SIG-M5 treated with dmso at 0.1 percent for 504 hours (cell line): Measurements from ENCODE around the gene MTFMT.
"Not testable (repeated sequence)": the region's sequence is repeated elsewhere in the genome, so short reads cannot be mapped to it uniquely, and the experiment has no call there.

ENCODE experiments used
- DNase-seq: peaks from one replicate; lab custom pipeline; 2025; ENCODE audit not compliant: unreplicated experiment; lab: John Stamatoyannopoulos, UW

The MTFMT gene

GRCh38 chr15:65040461-65040860, 11.0 kb upstream of the MTFMT start:
- DNase-seq, result no peak

GRCh38 chr15:65038836-65039235, 9.4 kb upstream of the MTFMT start:
- DNase-seq, result no peak

GRCh38 chr15:65038428-65038827, 9.0 kb upstream of the MTFMT start:
- no peak for DNase-seq

GRCh38 chr15:65037309-65037708, 7.9 kb upstream of the MTFMT start:
- no peak for DNase-seq

- DNase-seq, result no peak
Observed at GRCh38 chr15:65034719-65035118, 5.3 kb upstream of the MTFMT start.

- DNase-seq, result peak; percentile 68
Observed at GRCh38 chr15:65033659-65034269, 4.3 kb upstream of the MTFMT start.

GRCh38 chr15:65032801-65033537, 3.5 kb upstream of the MTFMT start:
- DNase-seq, result no peak

GRCh38 chr15:65029736-65030208, 333 bp upstream of the MTFMT start:
- no peak for DNase-seq

GRCh38 chr15:65028338-65028737, 1.1 kb downstream of the MTFMT start:
- DNase-seq, result no peak

GRCh38 chr15:65027593-65027992, 1.8 kb downstream of the MTFMT start:
- DNase-seq, result peak; percentile 10

GRCh38 chr15:65026756-65027155, 2.7 kb downstream of the MTFMT start:
- no peak for DNase-seq

GRCh38 chr15:65021488-65021887, 8.0 kb downstream of the MTFMT start:
- no peak for DNase-seq

- no peak for DNase-seq
Observed at GRCh38 chr15:65020419-65020818, 9.0 kb downstream of the MTFMT start.

GRCh38 chr15:65011198-65011597, 18.2 kb downstream of the MTFMT start:
- not testable (repeated sequence) for DNase-seq

- DNase-seq, result peak; percentile 45
Observed at GRCh38 chr15:65008983-65009382, 20.5 kb downstream of the MTFMT start.

GRCh38 chr15:65006876-65007275, 22.6 kb downstream of the MTFMT start:
- no peak for DNase-seq

GRCh38 chr15:65004993-65005392, 24.4 kb downstream of the MTFMT start:
- DNase-seq, result no peak

- DNase-seq, result no peak
Observed at GRCh38 chr15:64997745-64998375, 31.6 kb downstream of the MTFMT start.

GRCh38 chr15:64997066-64997465, 32.4 kb downstream of the MTFMT start:
- no peak for DNase-seq

GRCh38 chr15:64993290-64993689, 36.1 kb downstream of the MTFMT start:
- DNase-seq, result no peak

GRCh38 chr15:64991536-64992135, 37.8 kb downstream of the MTFMT start:
- DNase-seq, result no peak

GRCh38 chr15:64990168-64990470, 39.3 kb downstream of the MTFMT start:
- DNase-seq, result no peak
